ENCODE results near the gene AUNIP.

- TF ChIP-seq EZH2 (IDR thresholded peaks at IDR 0.05; ENCODE audit: borderline replicate concordance, low read length) (no peak), CTCF (IDR thresholded peaks at IDR 0.05; ENCODE audit: low read length) (no peak)
Observed at GRCh38 chr1:25872713-25873112, 13.5 kb upstream of the AUNIP start.
